LNCaP clone FGC (cell line): ENCODE results near the gene HSF2.

Experiments used
- DNase-seq: peaks from one replicate; pipeline ENCODE4 v3.0.0-alpha.2; 2011; ENCODE audit warnings: low read depth
- H3K4me3 ChIP-seq: 2 replicates; pipeline ENCODE4 v1.5.1; 2011; ENCODE audit warnings: mild to moderate bottlenecking, low read depth, low read length, control low read depth
- TF ChIP-seq, protein P1 (sequence below): IDR thresholded peaks from 2 replicates; pipeline ENCODE4 v1.5.1; 2012; ENCODE audit warnings: mild to moderate bottlenecking; ENCODE audit not compliant: control insufficient read depth, insufficient read depth; ENCODE audit errors: extremely low read depth

Gene HSF2

DNA sequence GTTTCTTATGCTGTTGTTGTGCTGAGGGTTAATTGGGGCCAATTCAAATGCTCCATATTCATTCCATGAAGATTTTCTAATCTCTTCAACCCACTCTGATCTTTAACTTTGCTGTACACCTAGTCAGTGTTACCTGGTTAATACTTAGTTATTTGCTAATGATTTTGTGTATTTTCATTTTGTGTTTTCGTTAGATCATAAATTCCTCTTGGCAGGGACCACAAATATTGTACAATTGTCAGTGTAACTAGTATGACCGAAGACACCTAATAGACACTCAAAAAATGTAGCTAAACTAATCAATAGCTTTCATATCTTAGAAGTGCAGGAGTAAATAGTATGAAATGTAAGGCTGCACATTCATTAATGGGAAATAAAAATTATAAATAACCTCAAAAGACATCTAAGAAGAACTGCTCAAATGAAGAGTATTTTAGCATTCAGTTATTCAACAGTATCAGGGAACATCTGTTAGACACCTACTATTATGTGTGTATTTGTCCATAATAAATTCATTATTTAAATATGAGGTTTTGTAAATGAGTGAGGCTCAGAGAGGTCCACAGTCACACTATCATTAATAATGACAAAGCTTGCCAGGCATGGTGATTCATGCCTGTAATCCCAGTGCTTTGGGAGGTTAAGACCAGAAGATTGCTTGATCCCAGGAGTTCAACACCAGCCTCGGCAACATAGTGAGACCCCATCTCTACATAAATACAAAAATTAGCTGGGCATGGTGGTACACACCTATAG lies 13.4 kb upstream of the HSF2 start:
- no peak for DNase-seq
- TF ChIP-seq, protein P1, sequence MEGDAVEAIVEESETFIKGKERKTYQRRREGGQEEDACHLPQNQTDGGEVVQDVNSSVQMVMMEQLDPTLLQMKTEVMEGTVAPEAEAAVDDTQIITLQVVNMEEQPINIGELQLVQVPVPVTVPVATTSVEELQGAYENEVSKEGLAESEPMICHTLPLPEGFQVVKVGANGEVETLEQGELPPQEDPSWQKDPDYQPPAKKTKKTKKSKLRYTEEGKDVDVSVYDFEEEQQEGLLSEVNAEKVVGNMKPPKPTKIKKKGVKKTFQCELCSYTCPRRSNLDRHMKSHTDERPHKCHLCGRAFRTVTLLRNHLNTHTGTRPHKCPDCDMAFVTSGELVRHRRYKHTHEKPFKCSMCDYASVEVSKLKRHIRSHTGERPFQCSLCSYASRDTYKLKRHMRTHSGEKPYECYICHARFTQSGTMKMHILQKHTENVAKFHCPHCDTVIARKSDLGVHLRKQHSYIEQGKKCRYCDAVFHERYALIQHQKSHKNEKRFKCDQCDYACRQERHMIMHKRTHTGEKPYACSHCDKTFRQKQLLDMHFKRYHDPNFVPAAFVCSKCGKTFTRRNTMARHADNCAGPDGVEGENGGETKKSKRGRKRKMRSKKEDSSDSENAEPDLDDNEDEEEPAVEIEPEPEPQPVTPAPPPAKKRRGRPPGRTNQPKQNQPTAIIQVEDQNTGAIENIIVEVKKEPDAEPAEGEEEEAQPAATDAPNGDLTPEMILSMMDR = no peak
- H3K4me3 ChIP-seq = no peak overlapping the region

DNA sequence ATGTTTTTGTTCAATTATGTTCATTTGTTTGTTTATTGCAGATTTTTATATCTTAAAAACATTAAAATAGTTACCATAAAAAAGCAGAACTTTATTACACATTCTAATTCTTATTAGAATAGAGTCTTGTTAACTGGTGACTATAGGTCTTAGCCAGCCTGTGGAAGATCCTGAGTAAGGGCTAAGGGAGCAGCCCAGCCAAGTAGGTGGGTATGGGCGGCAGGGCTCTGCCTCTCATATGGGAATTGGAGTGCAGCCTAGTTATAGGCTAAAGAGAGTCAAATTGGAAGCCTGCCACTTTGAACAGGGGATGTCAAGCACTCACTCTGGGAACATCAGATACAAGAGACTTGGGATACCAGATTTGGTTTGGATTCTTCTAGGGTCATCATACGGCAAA lies 10.5 kb upstream of the HSF2 start:
- no peak for DNase-seq
- no peak overlapping the region for H3K4me3 ChIP-seq
- TF ChIP-seq, protein P1 = no peak

DNA sequence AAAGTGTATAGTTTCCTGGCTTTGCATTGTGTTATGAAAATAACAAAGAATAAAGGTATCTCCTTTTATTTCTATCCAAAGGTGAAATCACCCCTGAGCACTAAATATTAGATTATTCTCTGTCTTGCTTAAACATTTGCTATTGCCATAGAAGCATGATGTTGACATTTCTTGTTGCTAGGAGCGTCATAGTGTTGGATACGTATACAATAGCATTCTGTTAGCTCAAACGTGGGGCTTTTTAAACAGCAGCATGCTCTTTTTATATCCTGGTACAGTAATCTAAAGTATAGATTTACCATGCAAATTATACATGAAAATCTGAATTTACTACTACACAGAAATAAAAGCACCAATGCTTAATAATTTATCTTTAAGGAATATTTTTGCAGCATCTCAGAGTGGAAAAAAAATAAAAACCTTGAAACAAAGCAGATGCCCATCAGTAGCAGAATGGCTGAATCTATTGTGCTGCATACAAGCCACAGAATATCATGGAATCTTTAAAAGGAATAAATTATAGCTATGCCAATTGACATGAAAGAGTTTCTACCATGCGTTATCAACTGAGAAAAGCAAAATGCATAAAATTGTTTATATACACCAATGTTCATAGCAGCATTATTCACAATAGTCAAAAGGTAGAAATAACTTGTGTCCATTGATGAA lies 9.6 kb upstream of the HSF2 start:
- no peak for DNase-seq
- no peak overlapping the region for H3K4me3 ChIP-seq
- TF ChIP-seq, protein P1 = no peak

DNA sequence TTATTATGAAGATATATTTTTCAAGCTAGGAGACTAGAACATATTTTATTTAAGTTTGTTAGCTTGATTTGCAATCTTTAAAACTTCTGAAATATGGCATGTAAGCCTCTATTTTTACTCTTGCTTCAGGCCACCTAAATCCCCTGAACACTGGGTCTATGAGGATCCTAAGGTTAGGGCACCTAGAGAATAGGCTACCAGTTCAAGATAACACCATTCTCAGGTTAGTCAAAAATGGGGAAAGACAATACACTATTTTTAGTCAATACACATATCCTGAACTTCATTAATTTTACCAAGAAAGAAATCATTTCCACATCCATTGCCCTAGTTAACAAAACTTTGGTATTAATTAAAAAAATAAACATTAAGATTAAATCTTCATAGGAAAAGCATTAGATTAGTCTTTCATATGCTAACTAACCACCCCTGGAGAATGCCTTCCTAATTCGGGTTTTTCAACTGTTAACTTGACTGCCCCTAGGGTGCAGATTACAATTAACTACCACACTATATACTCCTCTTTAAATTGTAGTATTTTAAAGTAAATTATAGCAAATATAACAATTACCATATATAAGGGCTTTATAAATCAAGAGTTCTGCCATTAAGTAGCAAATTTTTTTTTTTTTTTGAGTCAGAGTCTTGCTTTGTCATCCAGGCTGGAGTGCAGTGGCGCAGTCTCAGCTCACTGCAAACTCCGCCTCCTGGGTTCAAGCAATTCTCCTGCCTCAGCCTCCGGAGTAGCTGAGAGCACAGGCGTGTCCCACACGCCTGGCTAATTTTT lies 6.7 kb upstream of the HSF2 start:
- DNase-seq = no peak
- H3K4me3 ChIP-seq = no peak overlapping the region
- TF ChIP-seq, protein P1 = no peak

DNA sequence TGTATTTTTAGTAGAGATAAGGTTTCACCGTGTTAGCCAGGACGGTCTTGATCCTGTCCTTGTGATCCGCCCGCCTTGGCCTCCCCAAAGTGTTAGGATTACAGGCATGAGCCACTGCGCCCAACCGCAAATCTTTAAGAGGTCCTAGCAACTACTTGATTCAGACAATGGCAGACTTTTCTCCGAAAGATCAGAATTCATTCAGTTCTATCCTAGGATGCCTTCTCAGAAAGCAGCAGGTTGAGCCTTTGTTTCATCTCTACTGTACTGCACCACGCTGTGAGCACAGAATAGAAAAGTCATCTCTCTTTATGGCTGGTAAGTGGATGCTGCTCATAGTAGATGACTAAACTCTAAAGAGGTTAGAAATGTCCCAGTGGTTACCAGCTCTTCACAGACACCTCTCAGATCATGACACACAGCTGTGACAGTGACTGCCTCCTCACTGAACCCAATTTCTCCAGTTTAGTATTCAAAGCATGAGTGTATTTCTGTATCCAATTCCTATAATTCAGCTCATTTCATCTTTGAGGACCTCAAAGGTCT lies 6.0 kb upstream of the HSF2 start:
- H3K4me3 ChIP-seq = no peak overlapping the region
- TF ChIP-seq, protein P1 = no peak
- no peak for DNase-seq

DNA sequence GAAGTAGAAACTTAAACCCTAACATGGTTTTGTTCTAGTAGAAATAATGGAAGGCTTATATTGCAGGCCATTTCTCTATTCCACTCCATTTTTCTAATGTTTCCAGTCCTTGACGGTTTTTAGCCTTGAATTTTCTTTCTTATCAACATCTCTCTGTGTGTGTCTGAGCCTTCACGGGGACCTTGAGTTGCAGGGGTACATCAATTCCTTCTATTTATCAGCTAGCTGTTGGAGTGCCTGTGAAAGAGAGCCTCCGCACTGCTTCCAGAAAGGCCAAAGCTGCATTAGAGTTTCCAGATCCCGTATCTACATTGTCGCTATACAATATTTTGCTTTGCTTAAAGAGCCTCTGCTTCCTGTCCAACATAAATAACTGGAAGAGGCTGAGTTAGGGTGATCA lies 5.4 kb upstream of the HSF2 start:
- TF ChIP-seq, protein P1 = no peak
- H3K4me3 ChIP-seq = no peak overlapping the region
- DNase-seq = no peak
